ENCODE results near the gene PYGM. TPM values are rescaled to one million over a fixed set of nuclear protein-coding genes. Genes with fewer than 3 reads are reported as not detected.

PYGM gene
- total RNA-seq, 3 donors from 2014 or later, result 1.3 to 4.5 (median 3.4) TPM

GRCh38 chr11:64794526-64794925, 34.8 kb upstream of the PYGM start:
- Histone ChIP-seq H3K4me1 (no peaks in the 10 kb centered on the region), H3K9me3 (no peaks in the 10 kb centered on the region), H3K36me3 (no peaks in the 10 kb centered on the region), H3K27me3 (no peaks in the 10 kb centered on the region), H3K4me3 (no peak overlapping the region), H3K27ac (no peak overlapping the region)
- intact Hi-C loops (cut with DNase I; ENCODE audit: low total_unique reads), result no loop called here
- TF ChIP-seq POLR2AphosphoS5 (IDR thresholded peaks at IDR 0.05) (no peak), CTCF (IDR thresholded peaks at IDR 0.05) (no peak), POLR2A (IDR thresholded peaks at IDR 0.05) (no peak)
- no peak for DNase-seq (ENCODE audit: low spot score in 2 of 2)

- Histone ChIP-seq H3K4me3 (no peak overlapping the region), H3K27me3 (no peaks in the 10 kb centered on the region), H3K36me3 (no peaks in the 10 kb centered on the region), H3K9me3 (no peaks in the 10 kb centered on the region), H3K27ac (peak overlapping the region in 1 of 2 donors; percentile 52), H3K4me1 (no peaks in the 10 kb centered on the region)
- no peak for TF ChIP-seq CTCF (IDR thresholded peaks at IDR 0.05)
- TF ChIP-seq POLR2A (IDR thresholded peaks at IDR 0.05), result no peak
- no peak for TF ChIP-seq POLR2AphosphoS5 (IDR thresholded peaks at IDR 0.05)
- intact Hi-C loops (cut with DNase I; ENCODE audit: low total_unique reads), result no loop called here
- no peak for DNase-seq (ENCODE audit: low spot score in 2 of 2)
Observed at GRCh38 chr11:64793271-64794160, 33.7 kb upstream of the PYGM start.

GRCh38 chr11:64792482-64792881, 32.7 kb upstream of the PYGM start:
- intact Hi-C loops (cut with DNase I; ENCODE audit: low total_unique reads), result no loop called here
- H3K36me3 ChIP-seq, result no peaks in the 10 kb centered on the region
- no peak for DNase-seq (ENCODE audit: low spot score in 2 of 2)

GRCh38 chr11:64791781-64792291, 32.1 kb upstream of the PYGM start:
- H3K27ac ChIP-seq, result no peak overlapping the region
- no peaks in the 10 kb centered on the region for H3K9me3 ChIP-seq
- TF ChIP-seq POLR2A (IDR thresholded peaks at IDR 0.05), result no peak
- TF ChIP-seq POLR2AphosphoS5 (IDR thresholded peaks at IDR 0.05), result no peak
- TF ChIP-seq CTCF (IDR thresholded peaks at IDR 0.05), result no peak
- H3K27me3 ChIP-seq, result no peaks in the 10 kb centered on the region
- H3K4me1 ChIP-seq, result no peaks in the 10 kb centered on the region
- no peak for DNase-seq (ENCODE audit: low spot score in 2 of 2)
- intact Hi-C loops (cut with DNase I; ENCODE audit: low total_unique reads), result no loop called here
- H3K4me3 ChIP-seq, result no peak overlapping the region
- H3K36me3 ChIP-seq, result no peaks in the 10 kb centered on the region

More at GRCh38 chr11:64792482-64792881, 32.7 kb upstream of the PYGM start:
- Histone ChIP-seq H3K4me1 (no peaks in the 10 kb centered on the region), H3K27ac (peak overlapping the region in 1 of 2 donors; percentile 7), H3K4me3 (no peak overlapping the region), H3K9me3 (no peaks in the 10 kb centered on the region), H3K27me3 (no peaks in the 10 kb centered on the region)
- no peak for TF ChIP-seq POLR2AphosphoS5 (IDR thresholded peaks at IDR 0.05)
- TF ChIP-seq POLR2A (IDR thresholded peaks at IDR 0.05), result no peak
- TF ChIP-seq CTCF (IDR thresholded peaks at IDR 0.05), result no peak
